ENCODE data around the gene PCBP3. TPM values are rescaled to one million over a fixed set of nuclear protein-coding genes. Genes with fewer than 3 reads are reported as not detected.

The PCBP3 gene
- total and polyA plus RNA-seq, 10 of the 15 experiments (the other 5 are each of a cell fraction or from before 2014, with no cell fraction given), result 0.09 to 1.3 (median 0.46) TPM; not detected in 3

DNA sequence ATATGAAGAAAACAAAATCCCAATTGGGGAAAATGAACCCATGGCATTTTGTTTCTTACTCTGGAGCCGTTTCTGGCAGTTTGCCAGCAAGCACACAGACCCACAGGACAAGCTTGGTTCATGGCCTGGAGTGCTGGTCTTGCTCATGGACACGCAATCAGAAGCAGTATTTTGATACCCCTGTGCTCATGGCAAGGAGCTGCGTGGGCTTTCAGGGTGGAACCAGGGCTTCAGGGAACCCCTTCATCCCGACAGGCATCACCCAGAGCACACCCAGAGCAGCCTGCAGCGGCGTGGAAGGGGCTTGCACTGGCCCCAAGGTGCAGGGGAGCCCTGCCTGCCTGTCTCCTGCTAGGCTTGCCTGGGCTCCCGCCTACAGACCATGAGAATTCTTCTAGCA is 45.4 kb upstream of the PCBP3 start (continued):
- TF ChIP-seq ATF3 (IDR thresholded peaks at IDR 0.05; ENCODE audit: borderline replicate concordance, extremely low read depth, low read depth, low read length), result no peak
- TF ChIP-seq HCFC1 (IDR thresholded peaks at IDR 0.05; ENCODE audit: low read length), result no peak
- no peak for TF ChIP-seq BCL11A (IDR thresholded peaks at IDR 0.05; ENCODE audit: low read depth, low read length)
- no peak for TF ChIP-seq ZNF384 (IDR thresholded peaks at IDR 0.05; ENCODE audit: borderline replicate concordance, low read depth, low read length)
- no peak for TF ChIP-seq GATAD2B (conservative IDR thresholded peaks at IDR 0.05; ENCODE audit: low read depth)
- TF ChIP-seq, protein P1, sequence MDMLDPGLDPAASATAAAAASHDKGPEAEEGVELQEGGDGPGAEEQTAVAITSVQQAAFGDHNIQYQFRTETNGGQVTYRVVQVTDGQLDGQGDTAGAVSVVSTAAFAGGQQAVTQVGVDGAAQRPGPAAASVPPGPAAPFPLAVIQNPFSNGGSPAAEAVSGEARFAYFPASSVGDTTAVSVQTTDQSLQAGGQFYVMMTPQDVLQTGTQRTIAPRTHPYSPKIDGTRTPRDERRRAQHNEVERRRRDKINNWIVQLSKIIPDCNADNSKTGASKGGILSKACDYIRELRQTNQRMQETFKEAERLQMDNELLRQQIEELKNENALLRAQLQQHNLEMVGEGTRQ (IDR thresholded peaks at IDR 0.05; ENCODE audit: borderline replicate concordance, low read depth, low read length), result no peak
- no peak for TF ChIP-seq ETV6 (conservative IDR thresholded peaks at IDR 0.05 in 1 of 2, IDR thresholded peaks at IDR 0.05 in 1 of 2; ENCODE audit: borderline replicate concordance in 1 of 2, low read depth in 1 of 2)

DNA sequence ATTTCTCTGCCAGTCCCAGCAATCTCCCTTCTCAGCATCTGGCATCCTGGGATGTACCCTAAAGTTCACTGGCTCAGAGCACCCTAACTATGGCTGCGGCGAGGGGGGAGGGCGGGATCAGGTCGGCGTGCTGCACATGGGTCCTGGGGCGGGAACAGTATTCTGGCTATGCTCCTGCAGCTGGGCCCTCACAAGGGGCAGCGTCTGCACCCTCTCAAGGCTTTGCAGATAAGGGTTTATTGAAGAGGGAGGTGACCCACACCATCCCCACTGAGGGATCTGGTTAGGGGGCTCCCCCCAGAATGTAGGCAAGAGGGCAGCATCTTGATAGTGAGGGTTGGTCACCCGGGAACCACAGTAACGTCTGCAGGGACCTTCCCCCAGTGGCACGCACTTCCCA is 44.9 kb upstream of the PCBP3 start:
- POLR2A ChIA-PET, result no interaction called here
- DNase-seq (ENCODE audit: low read depth, low spot score) (no peak), ATAC-seq (no peak), FAIRE-seq (no peak)
- no peak overlapping the region for H3K4me2 ChIP-seq (ENCODE audit: control insufficient read depth, insufficient read depth)
- SMC1A ChIA-PET (ENCODE audit: uncharacterized antibody, unreplicated experiment), result no interaction called here
- no TSS peak for BruUV-seq (replicated peaks)
- peaks cover 0 to 7% of the 10 kb centered on the region in 2 experiments; a peak in 3 of 4 replicates for H3K36me3 ChIP-seq (ENCODE audit: control insufficient read depth in 2 of 2, insufficient read depth in 2 of 2, low read length in 1 of 2)
- no peaks in the 10 kb centered on the region for H3K4me1 ChIP-seq (ENCODE audit: control insufficient read depth, insufficient read depth, low read length)
- H3K4me3 ChIP-seq, result no peak overlapping the region
- peaks cover 14% of the 10 kb centered on the region for H3K79me2 ChIP-seq (ENCODE audit: control insufficient read depth, insufficient read depth, low read length)
- H4K20me1 ChIP-seq (ENCODE audit: control insufficient read depth, insufficient read depth), result no peaks in the 10 kb centered on the region
- no peak overlapping the region for H3K27ac ChIP-seq (ENCODE audit: control insufficient read depth, insufficient read depth)
- RAD21 ChIA-PET (ENCODE audit: unreplicated experiment), result interaction anchor here (4.5 kb wide), 1 partner anchor 42 kb away, joined by 37 read pairs; no protein-coding TSS in a partner anchor
- no peak overlapping the region for H3K9ac ChIP-seq (ENCODE audit: control insufficient read depth, insufficient read depth, low read length)
- CTCF ChIA-PET, result interaction anchor here (1.0 to 5.7 kb wide), 4 partner anchors 40 to 221 kb away, joined by 4 to 76 read pairs (median 4); no protein-coding TSS in a partner anchor
- no peak overlapping the region for H2AFZ ChIP-seq (ENCODE audit: control insufficient read depth, low read depth, low read length)
- H3K9me3 ChIP-seq (replicated peaks; ENCODE audit: control insufficient read depth, insufficient read depth, low read length), result peaks cover 8% of the 10 kb centered on the region; the same call in 2 of the 3 replicates
- intact Hi-C loops (cut with micrococcal nuclease; ENCODE audit: unreplicated experiment) (no loop called here), in situ Hi-C loops (cut with MboI) (loop anchor here (5.0 kb wide), 1 partner anchor 41 kb away; no protein-coding TSS in a partner anchor)
- H3K27me3 ChIP-seq (replicated peaks in 1 of 2; ENCODE audit: control insufficient read depth in 2 of 2, insufficient read depth in 2 of 2, low read length in 1 of 2), result no peaks in the 10 kb centered on the region
- 88% methylated on average over 10 of the region's 10 CpGs for WGBS (ENCODE audit: insufficient coverage, insufficient replicate concordance, low lambda C conversion rate, missing lambda C conversion rate)
- TF ChIP-seq, protein P1 (IDR thresholded peaks at IDR 0.05; ENCODE audit: borderline replicate concordance, low read depth, low read length), result no peak
- no peak for TF ChIP-seq IKZF2 (IDR thresholded peaks at IDR 0.05)
- no peak for TF ChIP-seq RB1 (IDR thresholded peaks at IDR 0.05; ENCODE audit: borderline replicate concordance)
- TF ChIP-seq KLF5 (IDR thresholded peaks at IDR 0.05; ENCODE audit: partially characterized antibody), result no peak
- no peak for TF ChIP-seq PAX8 (IDR thresholded peaks at IDR 0.05)
- TF ChIP-seq BHLHE40 (IDR thresholded peaks at IDR 0.05; ENCODE audit: borderline replicate concordance in 1 of 2, low read depth in 2 of 2, low read length in 1 of 2), result no peak
- TF ChIP-seq SMARCA5 (IDR thresholded peaks at IDR 0.05), result no peak

Measured in GM12878 (cell line).